DOHH2 (cell line): Measurements from ENCODE around the gene NRXN3.

Experiments used
- H3F3A ChIP-seq: fragments of 200-600 bp; sonication (generic), shearing (Covaris generic); 2 replicates; pipeline ENCODE4 v1.6.0; 2016; ENCODE audit warnings: antibody characterized with exemption, mild to moderate bottlenecking; ENCODE audit not compliant: control insufficient read depth, insufficient read depth
- H3K27ac ChIP-seq: fragments of 200-600 bp; sonication (generic); 2 replicates; pipeline ENCODE4 v1.5.1; 2014; ENCODE audit warnings: low read depth, mild to moderate bottlenecking, low read length, moderate library complexity
- H3K27me3 ChIP-seq: fragments of 200-600 bp; sonication (generic); 2 replicates; pipeline ENCODE4 v1.6.1; 2014; ENCODE audit warnings: mild to moderate bottlenecking, low read length, mixed read lengths; ENCODE audit not compliant: control insufficient read depth
- H3K36me3 ChIP-seq: fragments of 200-600 bp; sonication (generic); 2 replicates; pipeline ENCODE4 v1.6.1; 2014; ENCODE audit warnings: mild to moderate bottlenecking, low read length, moderate library complexity, mixed read lengths; ENCODE audit not compliant: control insufficient read depth
- H3K4me1 ChIP-seq: fragments of 200-600 bp; sonication (generic); 2 replicates; pipeline ENCODE4 v1.6.1; 2014; ENCODE audit warnings: mild to moderate bottlenecking, low read length, mixed read lengths; ENCODE audit not compliant: control insufficient read depth
- H3K4me2 ChIP-seq: fragments of 200-600 bp; sonication (generic); 2 replicates; pipeline ENCODE4 v1.6.0; 2014; ENCODE audit warnings: mild to moderate bottlenecking, low read length, moderate library complexity
- H3K4me3 ChIP-seq: fragments of 200-600 bp; sonication (generic); 2 replicates; pipeline ENCODE4 v1.5.1; 2014; ENCODE audit warnings: mild to moderate bottlenecking, low read length, mixed read lengths
- H3K79me2 ChIP-seq: fragments of 200-600 bp; sonication (generic); 2 replicates; pipeline ENCODE4 v1.6.1; 2014; ENCODE audit warnings: mild to moderate bottlenecking, low read length, mixed read lengths; ENCODE audit not compliant: control insufficient read depth
- H3K9me2 ChIP-seq: fragments of 200-600 bp; sonication (generic); replicated peaks from 2 replicates; pipeline ENCODE4 v1.6.1; 2014; ENCODE audit warnings: mild to moderate bottlenecking, low read length, mixed read lengths; ENCODE audit not compliant: control insufficient read depth
- H3K9me3 ChIP-seq: fragments of 200-600 bp; sonication (generic); 2 replicates; pipeline ENCODE4 v1.6.1; 2014; ENCODE audit warnings: antibody characterized with exemption, low read length, mixed read lengths; ENCODE audit not compliant: control insufficient read depth, insufficient read depth
- H4K20me1 ChIP-seq: fragments of 200-600 bp; sonication (generic); 2 replicates; pipeline ENCODE4 v1.6.0; 2014; ENCODE audit warnings: low read depth, mild to moderate bottlenecking, antibody characterized with exemption, low read length, moderate library complexity; ENCODE audit not compliant: control insufficient read depth, insufficient read depth
- EZH2phosphoT487 ChIP-seq: fragments of 200-600 bp; sonication (generic); IDR thresholded peaks from 2 replicates; pipeline ENCODE4 v1.6.1; 2017; ENCODE audit warnings: borderline replicate concordance, mild to moderate bottlenecking, antibody characterized with exemption, low read length, moderate library complexity, mixed read lengths
- TF ChIP-seq, protein P1 (sequence below): fragments of 200-600 bp; sonication (generic); IDR thresholded peaks from one replicate; pipeline ENCODE4 v1.5.1; 2014; ENCODE audit warnings: antibody characterized with exemption, mild to moderate bottlenecking, low read depth, low read length; ENCODE audit not compliant: poor library complexity, severe bottlenecking

The NRXN3 gene

DNA sequence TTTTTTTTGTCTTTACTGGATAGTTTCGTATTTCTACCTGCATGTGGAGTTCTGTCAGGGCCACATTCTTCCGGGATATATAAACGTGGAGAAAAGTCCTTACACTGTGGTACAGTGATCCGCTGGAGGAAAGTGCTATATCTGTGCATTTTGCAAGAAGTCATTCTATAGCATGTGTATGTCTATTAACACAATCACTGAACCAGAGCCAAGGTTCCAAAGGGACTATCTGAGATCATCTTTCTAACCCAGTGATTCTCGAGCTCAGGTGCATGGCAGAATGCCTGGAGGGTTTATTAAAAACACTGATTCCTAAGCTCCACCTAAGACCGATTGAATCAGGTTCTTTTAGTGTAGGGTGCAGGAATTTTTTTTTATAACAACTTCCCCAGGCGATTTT is 354.0 kb downstream of the NRXN3 start:
- H3K9me2 ChIP-seq: no peaks in the 10 kb centered on the region
- H3F3A ChIP-seq: no peaks in the 10 kb centered on the region
- no peaks in the 10 kb centered on the region for H3K27me3 ChIP-seq
- no peaks in the 10 kb centered on the region for H3K4me1 ChIP-seq
- no peaks in the 10 kb centered on the region for H3K9me3 ChIP-seq
- H3K36me3 ChIP-seq: no peaks in the 10 kb centered on the region
- TF ChIP-seq, protein P1, sequence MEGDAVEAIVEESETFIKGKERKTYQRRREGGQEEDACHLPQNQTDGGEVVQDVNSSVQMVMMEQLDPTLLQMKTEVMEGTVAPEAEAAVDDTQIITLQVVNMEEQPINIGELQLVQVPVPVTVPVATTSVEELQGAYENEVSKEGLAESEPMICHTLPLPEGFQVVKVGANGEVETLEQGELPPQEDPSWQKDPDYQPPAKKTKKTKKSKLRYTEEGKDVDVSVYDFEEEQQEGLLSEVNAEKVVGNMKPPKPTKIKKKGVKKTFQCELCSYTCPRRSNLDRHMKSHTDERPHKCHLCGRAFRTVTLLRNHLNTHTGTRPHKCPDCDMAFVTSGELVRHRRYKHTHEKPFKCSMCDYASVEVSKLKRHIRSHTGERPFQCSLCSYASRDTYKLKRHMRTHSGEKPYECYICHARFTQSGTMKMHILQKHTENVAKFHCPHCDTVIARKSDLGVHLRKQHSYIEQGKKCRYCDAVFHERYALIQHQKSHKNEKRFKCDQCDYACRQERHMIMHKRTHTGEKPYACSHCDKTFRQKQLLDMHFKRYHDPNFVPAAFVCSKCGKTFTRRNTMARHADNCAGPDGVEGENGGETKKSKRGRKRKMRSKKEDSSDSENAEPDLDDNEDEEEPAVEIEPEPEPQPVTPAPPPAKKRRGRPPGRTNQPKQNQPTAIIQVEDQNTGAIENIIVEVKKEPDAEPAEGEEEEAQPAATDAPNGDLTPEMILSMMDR: no peak
- no peak for TF ChIP-seq EZH2phosphoT487
- H3K4me2 ChIP-seq: no peak overlapping the region
- H3K79me2 ChIP-seq: no peaks in the 10 kb centered on the region
- H3K27ac ChIP-seq: no peak overlapping the region
- H4K20me1 ChIP-seq: peaks cover 3% of the 10 kb centered on the region; the same call in 1 of the 2 replicates
- no peak overlapping the region for H3K4me3 ChIP-seq

DNA sequence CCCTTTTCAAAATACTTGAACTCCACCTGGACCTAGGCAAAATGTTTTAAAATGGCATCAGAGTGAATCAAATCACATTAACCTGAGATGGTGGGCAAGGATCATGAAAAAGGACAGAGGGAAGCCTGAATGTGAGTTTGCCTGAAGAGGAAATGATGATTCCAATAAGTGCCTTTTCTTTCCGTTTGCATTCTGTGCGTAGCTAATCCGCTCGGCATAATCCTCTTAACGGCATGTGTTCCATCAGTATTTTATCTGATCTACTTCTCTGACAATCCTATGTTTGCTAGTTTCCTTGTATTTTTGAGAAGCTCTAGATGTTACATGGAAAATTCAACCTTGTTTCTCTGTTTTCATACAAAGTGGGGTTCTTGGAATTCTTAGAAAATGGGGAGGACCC is 354.6 kb downstream of the NRXN3 start:
- H3K27me3 ChIP-seq: no peaks in the 10 kb centered on the region
- no peaks in the 10 kb centered on the region for H3K79me2 ChIP-seq
- no peak overlapping the region for H3K27ac ChIP-seq
- no peaks in the 10 kb centered on the region for H3K9me2 ChIP-seq
- H3K4me3 ChIP-seq: no peak overlapping the region
- no peaks in the 10 kb centered on the region for H3K36me3 ChIP-seq
- H3K9me3 ChIP-seq: no peaks in the 10 kb centered on the region
- TF ChIP-seq EZH2phosphoT487: no peak
- TF ChIP-seq, protein P1: no peak
- no peak overlapping the region for H3K4me2 ChIP-seq
- H4K20me1 ChIP-seq: peaks cover 3% of the 10 kb centered on the region; the same call in 1 of the 2 replicates
- H3K4me1 ChIP-seq: no peaks in the 10 kb centered on the region
- H3F3A ChIP-seq: no peaks in the 10 kb centered on the region

DNA sequence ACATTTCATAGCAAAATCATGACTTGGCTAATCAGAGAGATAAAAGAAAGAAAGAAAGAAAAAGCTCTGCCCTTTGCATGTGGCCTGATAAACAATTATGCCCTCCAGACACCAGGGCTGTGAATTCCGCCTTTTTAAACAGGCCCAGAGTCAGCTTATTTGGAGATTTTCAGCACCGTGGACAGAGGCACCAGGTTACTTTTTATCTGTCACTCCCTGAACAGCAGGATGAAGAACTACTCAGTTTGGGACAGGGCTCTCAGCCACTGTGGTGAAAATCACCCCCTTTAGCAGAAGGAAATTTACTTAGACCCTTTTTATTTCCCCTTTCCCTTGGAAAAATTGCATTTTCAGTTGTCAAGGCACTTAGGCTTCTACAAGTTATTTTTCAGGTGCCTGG is 359.9 kb downstream of the NRXN3 start:
- Histone ChIP-seq H3K4me3 (no peak overlapping the region), H3K4me1 (no peaks in the 10 kb centered on the region), H3K79me2 (no peaks in the 10 kb centered on the region), H3K27ac (no peak overlapping the region), H4K20me1 (no peaks in the 10 kb centered on the region), H3K9me3 (no peaks in the 10 kb centered on the region), H3K9me2 (no peaks in the 10 kb centered on the region), H3F3A (no peaks in the 10 kb centered on the region), H3K27me3 (no peaks in the 10 kb centered on the region), H3K4me2 (no peak overlapping the region), H3K36me3 (no peaks in the 10 kb centered on the region)
- no peak for TF ChIP-seq EZH2phosphoT487
- TF ChIP-seq, protein P1: no peak

DNA sequence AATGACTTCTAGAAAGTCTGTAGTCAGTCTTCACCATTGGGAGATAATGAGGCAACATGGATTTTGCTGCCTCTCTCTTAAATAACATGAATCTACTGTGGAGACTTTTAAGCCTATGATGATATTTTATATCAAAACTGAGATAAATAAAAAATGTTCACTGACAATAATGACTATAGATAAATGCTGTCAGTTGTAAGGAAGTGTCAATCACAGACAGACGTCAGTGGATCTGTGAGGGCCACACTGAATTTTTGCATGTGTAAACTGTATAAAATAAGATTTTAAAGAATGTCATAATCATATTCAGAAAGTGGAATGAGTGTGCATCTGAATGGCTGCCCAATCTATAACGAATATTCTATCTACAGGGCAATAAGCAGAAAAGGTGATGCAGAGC is 364.0 kb downstream of the NRXN3 start:
- no peaks in the 10 kb centered on the region for H3F3A ChIP-seq
- no peaks in the 10 kb centered on the region for H3K27me3 ChIP-seq
- no peaks in the 10 kb centered on the region for H3K4me1 ChIP-seq
- H3K9me3 ChIP-seq: no peaks in the 10 kb centered on the region
- H3K79me2 ChIP-seq: no peaks in the 10 kb centered on the region
- no peak overlapping the region for H3K27ac ChIP-seq
- H4K20me1 ChIP-seq: no peaks in the 10 kb centered on the region
- TF ChIP-seq EZH2phosphoT487: no peak
- TF ChIP-seq, protein P1: no peak
- no peaks in the 10 kb centered on the region for H3K36me3 ChIP-seq
- no peak overlapping the region for H3K4me3 ChIP-seq
- H3K4me2 ChIP-seq: no peak overlapping the region
- H3K9me2 ChIP-seq: no peaks in the 10 kb centered on the region
